T-helper 9 cell (primary cell): ENCODE data around the gene BMPR1B.

Source experiments
- DNase-seq: peaks from one replicate; pipeline ENCODE4 v3.0.0-alpha.2; 2020

Gene BMPR1B

DNA sequence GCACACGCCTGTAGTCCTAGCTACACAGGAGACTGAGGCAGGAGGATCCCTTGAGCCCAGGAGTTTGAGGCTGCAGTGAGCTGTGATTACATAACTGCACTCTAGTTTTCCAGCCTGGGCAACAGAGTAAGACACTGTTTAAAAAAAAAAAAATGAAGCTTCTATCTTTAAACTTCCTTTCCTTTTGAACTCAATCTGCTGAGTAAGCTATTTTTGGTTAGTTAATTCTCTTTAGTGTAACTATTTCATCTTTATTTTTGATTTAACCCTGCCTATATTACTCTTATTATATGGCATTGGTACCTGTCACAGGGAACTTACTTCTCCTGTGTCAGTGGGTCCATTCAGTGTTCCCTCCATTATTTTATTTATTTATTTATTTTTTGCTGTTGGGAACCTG, 160.8 kb downstream of the BMPR1B start:
- DNase-seq: no peak

GRCh38 chr4:94920369-94920768, 162.6 kb downstream of the BMPR1B start:
- no peak for DNase-seq

DNA sequence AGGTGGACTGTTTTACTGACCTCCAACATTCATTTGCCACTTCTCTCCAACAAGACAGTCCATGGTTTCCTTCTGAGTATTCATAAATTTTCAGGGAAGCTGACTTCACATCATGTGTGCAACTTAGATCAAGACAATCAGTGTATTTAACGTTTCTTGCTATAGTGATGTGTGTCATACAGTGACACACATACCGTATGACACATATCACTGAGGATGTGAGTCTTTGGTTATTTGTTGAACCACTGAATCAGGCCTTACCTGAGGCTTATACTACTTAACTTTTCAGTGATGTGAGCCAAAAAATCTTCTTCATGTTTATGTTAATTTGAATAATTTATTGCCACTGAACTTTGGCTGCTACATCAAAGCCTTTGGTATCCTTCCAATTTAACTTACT, 166.8 kb downstream of the BMPR1B start:
- no peak for DNase-seq

GRCh38 chr4:94925764-94926347, 168.1 kb downstream of the BMPR1B start:
- no peak for DNase-seq

- no peak for DNase-seq
Measured at GRCh38 chr4:94926936-94927335, 169.2 kb downstream of the BMPR1B start.

DNA sequence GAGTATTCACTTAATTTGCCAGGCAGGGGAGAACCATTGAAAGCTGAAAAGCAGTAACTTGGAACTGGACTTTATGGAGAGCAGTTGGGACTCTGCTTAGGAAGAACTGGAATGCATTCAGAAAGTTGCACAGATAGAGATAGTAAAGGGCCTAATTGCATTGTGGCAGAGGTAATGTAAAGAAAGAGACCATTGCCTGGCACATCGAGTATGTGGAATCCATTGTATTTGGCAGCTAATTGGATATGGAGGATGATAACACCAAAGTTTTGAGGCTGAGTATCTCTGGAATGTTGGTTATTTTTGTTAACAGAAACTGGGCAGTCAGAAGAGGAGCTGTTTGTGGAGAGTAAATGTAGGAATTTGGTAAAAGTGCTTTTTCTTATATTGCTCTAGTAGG, 169.9 kb downstream of the BMPR1B start:
- DNase-seq: no peak

GRCh38 chr4:94929696-94930095, 171.9 kb downstream of the BMPR1B start:
- DNase-seq: no peak

- no peak for DNase-seq
Measured at GRCh38 chr4:94931626-94932025, 173.9 kb downstream of the BMPR1B start.

GRCh38 chr4:94932366-94932765, 174.6 kb downstream of the BMPR1B start:
- DNase-seq: no peak

DNA sequence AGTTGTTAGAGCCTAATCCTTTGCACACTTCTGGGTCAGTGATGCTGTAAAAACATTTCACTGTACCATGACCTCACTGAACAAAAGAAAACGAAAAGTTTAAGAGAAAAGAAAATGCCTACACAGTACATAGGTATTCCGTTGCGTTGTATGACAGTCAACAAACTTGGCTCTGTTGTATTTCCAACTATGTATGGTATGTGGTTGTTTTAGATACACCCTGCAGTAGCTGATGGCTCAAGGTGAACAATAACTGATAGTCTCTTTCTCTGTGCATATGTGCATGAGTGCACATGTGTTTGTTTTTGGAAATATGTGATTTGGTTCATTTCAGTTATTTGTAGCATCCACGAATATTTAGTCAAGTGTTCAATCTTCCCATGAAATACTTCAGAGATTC, 176.0 kb downstream of the BMPR1B start:
- DNase-seq: no peak

GRCh38 chr4:94934201-94934600, 176.4 kb downstream of the BMPR1B start:
- no peak for DNase-seq

DNA sequence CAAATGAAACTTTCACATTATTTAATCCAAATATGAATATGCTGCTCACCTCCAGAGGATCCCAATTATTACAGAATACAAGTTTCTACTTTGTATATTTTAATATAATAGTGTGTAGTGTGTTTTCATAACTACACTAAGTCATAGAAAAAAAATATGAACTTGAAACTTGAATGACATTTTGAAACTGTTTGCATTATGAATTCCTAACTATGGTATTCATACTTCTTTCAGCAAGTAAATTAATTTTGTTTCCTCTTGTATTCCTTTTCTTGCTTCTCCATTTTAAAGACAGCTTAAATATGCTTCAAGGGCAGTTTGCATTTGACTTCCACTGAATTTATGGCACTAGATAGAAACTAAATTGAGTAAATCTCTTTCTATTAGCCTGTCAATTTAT, 177.1 kb downstream of the BMPR1B start:
- no peak for DNase-seq

DNA sequence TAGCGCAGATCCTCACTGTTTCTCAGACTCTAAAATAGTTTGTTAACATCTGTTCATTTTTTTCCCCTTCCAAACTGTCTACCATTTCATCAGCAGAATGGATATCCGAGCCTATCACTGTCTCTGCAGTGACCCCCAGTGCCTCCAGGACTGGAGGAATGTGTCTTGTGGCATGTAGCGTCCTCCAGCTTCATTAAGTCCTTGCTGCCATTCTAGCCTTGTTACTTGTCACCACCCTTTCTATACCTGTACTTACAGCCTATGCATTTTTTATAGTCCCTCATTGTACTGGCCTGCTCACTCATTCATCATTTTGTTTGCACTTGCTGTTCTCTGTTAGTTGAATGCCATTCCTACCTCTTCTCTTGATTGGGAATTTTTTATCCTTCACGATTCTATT, 179.1 kb downstream of the BMPR1B start:
- no peak for DNase-seq

GRCh38 chr4:94939791-94940519, 182.2 kb downstream of the BMPR1B start:
- no peak for DNase-seq

- DNase-seq: no peak
Measured at GRCh38 chr4:94940520-94940908, 182.8 kb downstream of the BMPR1B start.

GRCh38 chr4:94941706-94942105, 184.0 kb downstream of the BMPR1B start:
- DNase-seq: no peak

GRCh38 chr4:94944726-94945125, 187.0 kb downstream of the BMPR1B start:
- DNase-seq: no peak

GRCh38 chr4:94947681-94948108, 189.9 kb downstream of the BMPR1B start:
- no peak for DNase-seq

DNA sequence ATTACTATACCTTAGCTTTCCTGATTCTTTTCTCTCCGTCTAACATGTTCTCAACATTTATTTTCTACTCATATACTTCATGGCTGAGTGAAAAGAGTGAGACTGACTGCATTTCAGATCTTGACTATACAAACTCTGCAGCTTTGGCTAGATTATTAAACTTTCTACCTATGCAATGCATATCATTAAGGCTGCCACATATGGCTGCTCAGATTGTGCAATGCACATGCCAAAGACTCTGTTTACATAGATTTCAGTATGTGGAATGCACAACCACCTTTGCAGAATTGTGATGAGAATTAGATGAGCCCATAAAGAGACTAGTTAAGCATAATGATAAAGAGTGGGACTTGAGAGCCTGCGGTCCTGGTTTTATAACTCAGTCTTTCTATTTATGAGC, 196.5 kb downstream of the BMPR1B start:
- DNase-seq: no peak

- DNase-seq: no peak
Measured at GRCh38 chr4:94957030-94957429, 199.3 kb downstream of the BMPR1B start.

GRCh38 chr4:94959307-94959706, 201.6 kb downstream of the BMPR1B start:
- DNase-seq: no peak

GRCh38 chr4:94960708-94961107, 203.0 kb downstream of the BMPR1B start:
- no peak for DNase-seq

- no peak for DNase-seq
Measured at GRCh38 chr4:94961420-94961819, 203.7 kb downstream of the BMPR1B start.

DNA sequence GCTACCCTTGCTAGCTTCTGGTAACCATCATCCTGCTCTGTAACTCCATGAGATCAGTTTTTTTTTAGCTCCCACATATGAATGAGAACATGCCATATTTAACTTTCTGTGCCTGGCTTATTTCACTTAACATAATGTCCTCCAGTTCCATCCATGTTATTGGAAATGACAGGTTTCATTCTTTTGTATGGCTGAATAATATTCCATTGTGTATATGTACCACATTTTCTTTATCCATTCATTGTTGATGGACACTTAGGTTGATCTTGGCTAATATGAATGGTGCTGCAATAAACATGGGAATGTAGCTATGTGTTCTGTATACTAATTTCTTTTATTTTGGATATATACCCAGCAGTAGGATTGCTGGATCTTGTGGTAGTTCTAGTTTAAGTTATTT, 204.7 kb downstream of the BMPR1B start:
- no peak for DNase-seq

GRCh38 chr4:94965852-94966251, 208.1 kb downstream of the BMPR1B start:
- DNase-seq: no peak
